ENCODE data around the gene HDGFL3. TPM values are rescaled to one million over a fixed set of nuclear protein-coding genes. Genes with fewer than 3 reads are reported as not detected.

The HDGFL3 gene
- total and polyA plus RNA-seq, 2 donors (not counting 1 experiment from before 2014, with no cell fraction given) = 43.1 to 59.1 TPM

GRCh38 chr15:83248151-83249029, 40.8 kb upstream of the HDGFL3 start:
- Histone ChIP-seq H3K27me3 (ENCODE audit: control insufficient read depth, insufficient read depth, low read length) (peaks cover 9% of the 10 kb centered on the region), H3K4me2 (ENCODE audit: extremely low read depth, insufficient read depth, low read length) (no peak overlapping the region), H2AFZ (ENCODE audit: low read length) (peak overlapping the region; percentile 37), H3K79me2 (ENCODE audit: control insufficient read depth, insufficient read depth, low read length) (no peaks in the 10 kb centered on the region), H3K4me1 (ENCODE audit: control insufficient read depth, extremely low read depth, insufficient read depth, low read length) (no peaks in the 10 kb centered on the region), H3K9me3 (ENCODE audit: control insufficient read depth, insufficient read depth, low read depth, low read length) (no peaks in the 10 kb centered on the region), H3K27ac (ENCODE audit: insufficient read depth, low read length) (no peak overlapping the region), H4K20me1 (ENCODE audit: control insufficient read depth, extremely low read depth, insufficient read depth, low read length) (no peaks in the 10 kb centered on the region), H3K36me3 (ENCODE audit: control insufficient read depth, insufficient read depth, low read length) (no peaks in the 10 kb centered on the region), H3K9ac (ENCODE audit: insufficient read depth, low read length) (no peak overlapping the region), H3K4me3 (replicated peaks in 1 of 4; ENCODE audit: control extremely low read depth in 1 of 4, insufficient read depth in 1 of 4, low read depth in 3 of 4, low read length in 4 of 4) (no peak overlapping the region)
- TF ChIP-seq CTCF (conservative IDR thresholded peaks at IDR 0.05 in 1 of 2, IDR thresholded peaks at IDR 0.05 in 1 of 2; ENCODE audit: low read depth in 1 of 2, low read length in 2 of 2) (peak; percentile 87 to 91), EZH2 (IDR thresholded peaks at IDR 0.05; ENCODE audit: low read length, missing control alignments) (no peak)
- peak; percentile 47 to 79 for DNase-seq (ENCODE audit: low read depth in 2 of 2)

- Histone ChIP-seq H2AFZ (ENCODE audit: low read length) (no peak overlapping the region), H3K79me2 (ENCODE audit: control insufficient read depth, insufficient read depth, low read length) (no peaks in the 10 kb centered on the region), H3K9me3 (ENCODE audit: control insufficient read depth, insufficient read depth, low read depth, low read length) (no peaks in the 10 kb centered on the region), H4K20me1 (ENCODE audit: control insufficient read depth, extremely low read depth, insufficient read depth, low read length) (no peaks in the 10 kb centered on the region), H3K9ac (ENCODE audit: insufficient read depth, low read length) (no peak overlapping the region), H3K4me1 (ENCODE audit: control insufficient read depth, extremely low read depth, insufficient read depth, low read length) (no peaks in the 10 kb centered on the region), H3K36me3 (ENCODE audit: control insufficient read depth, insufficient read depth, low read length) (no peaks in the 10 kb centered on the region), H3K27ac (ENCODE audit: insufficient read depth, low read length) (no peak overlapping the region), H3K4me3 (replicated peaks in 1 of 4; ENCODE audit: control extremely low read depth in 1 of 4, insufficient read depth in 1 of 4, low read depth in 3 of 4, low read length in 4 of 4) (no peak overlapping the region), H3K4me2 (ENCODE audit: extremely low read depth, insufficient read depth, low read length) (no peak overlapping the region), H3K27me3 (ENCODE audit: control insufficient read depth, insufficient read depth, low read length) (peaks cover 7% of the 10 kb centered on the region)
- no peak for DNase-seq (ENCODE audit: low read depth in 2 of 2)
- no peak for TF ChIP-seq EZH2 (IDR thresholded peaks at IDR 0.05; ENCODE audit: low read length, missing control alignments)
- no peak for TF ChIP-seq CTCF (conservative IDR thresholded peaks at IDR 0.05 in 1 of 2, IDR thresholded peaks at IDR 0.05 in 1 of 2; ENCODE audit: low read depth in 1 of 2, low read length in 2 of 2)
Measured at GRCh38 chr15:83243634-83244033, 36.0 kb upstream of the HDGFL3 start.

- Histone ChIP-seq H2AFZ (ENCODE audit: low read length) (no peak overlapping the region), H4K20me1 (ENCODE audit: control insufficient read depth, extremely low read depth, insufficient read depth, low read length) (no peaks in the 10 kb centered on the region), H3K79me2 (ENCODE audit: control insufficient read depth, insufficient read depth, low read length) (no peaks in the 10 kb centered on the region), H3K27ac (ENCODE audit: insufficient read depth, low read length) (no peak overlapping the region), H3K27me3 (ENCODE audit: control insufficient read depth, insufficient read depth, low read length) (no peaks in the 10 kb centered on the region), H3K9ac (ENCODE audit: insufficient read depth, low read length) (no peak overlapping the region), H3K9me3 (ENCODE audit: control insufficient read depth, insufficient read depth, low read depth, low read length) (no peaks in the 10 kb centered on the region), H3K4me2 (ENCODE audit: extremely low read depth, insufficient read depth, low read length) (no peak overlapping the region), H3K4me3 (replicated peaks in 1 of 4; ENCODE audit: control extremely low read depth in 1 of 4, insufficient read depth in 1 of 4, low read depth in 3 of 4, low read length in 4 of 4) (no peak overlapping the region), H3K4me1 (ENCODE audit: control insufficient read depth, extremely low read depth, insufficient read depth, low read length) (no peaks in the 10 kb centered on the region), H3K36me3 (ENCODE audit: control insufficient read depth, insufficient read depth, low read length) (no peaks in the 10 kb centered on the region)
- TF ChIP-seq EZH2 (IDR thresholded peaks at IDR 0.05; ENCODE audit: low read length, missing control alignments) (no peak), CTCF (conservative IDR thresholded peaks at IDR 0.05 in 1 of 2, IDR thresholded peaks at IDR 0.05 in 1 of 2; ENCODE audit: low read depth in 1 of 2, low read length in 2 of 2) (no peak)
- no peak for DNase-seq (ENCODE audit: low read depth in 2 of 2)
Measured at GRCh38 chr15:83230242-83230641, 22.6 kb upstream of the HDGFL3 start.

Data from fibroblast of lung (primary cell).